ENCODE data around the gene ZCCHC7. TPM values are rescaled to one million over a fixed set of nuclear protein-coding genes. Genes with fewer than 3 reads are reported as not detected.

Gene ZCCHC7
- total RNA-seq, 1 donor = 25.0 TPM

DNA sequence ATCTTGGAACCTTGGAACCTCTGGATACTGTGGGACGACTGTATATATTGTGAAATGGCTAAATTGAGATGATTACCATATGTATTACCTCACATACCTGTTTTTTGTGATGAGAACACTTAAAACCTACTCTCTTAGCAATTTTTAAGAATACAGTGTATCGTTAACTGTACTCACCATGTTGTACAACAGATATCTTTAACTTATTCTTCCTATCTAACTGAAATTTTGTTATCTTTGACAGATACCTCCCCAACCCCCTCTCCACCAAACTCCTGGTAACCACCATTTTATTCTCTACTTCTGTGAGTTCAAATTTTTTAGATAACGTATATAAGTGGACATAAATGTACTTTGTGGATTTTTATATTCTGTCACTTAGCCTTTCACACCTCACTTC, 126.5 kb downstream of the ZCCHC7 start:
- H3K4me3 ChIP-seq (ENCODE audit: low read depth, low read length) = no peak overlapping the region
- no peak for DNase-seq (ENCODE audit: low read depth)
- TF ChIP-seq, protein P1, sequence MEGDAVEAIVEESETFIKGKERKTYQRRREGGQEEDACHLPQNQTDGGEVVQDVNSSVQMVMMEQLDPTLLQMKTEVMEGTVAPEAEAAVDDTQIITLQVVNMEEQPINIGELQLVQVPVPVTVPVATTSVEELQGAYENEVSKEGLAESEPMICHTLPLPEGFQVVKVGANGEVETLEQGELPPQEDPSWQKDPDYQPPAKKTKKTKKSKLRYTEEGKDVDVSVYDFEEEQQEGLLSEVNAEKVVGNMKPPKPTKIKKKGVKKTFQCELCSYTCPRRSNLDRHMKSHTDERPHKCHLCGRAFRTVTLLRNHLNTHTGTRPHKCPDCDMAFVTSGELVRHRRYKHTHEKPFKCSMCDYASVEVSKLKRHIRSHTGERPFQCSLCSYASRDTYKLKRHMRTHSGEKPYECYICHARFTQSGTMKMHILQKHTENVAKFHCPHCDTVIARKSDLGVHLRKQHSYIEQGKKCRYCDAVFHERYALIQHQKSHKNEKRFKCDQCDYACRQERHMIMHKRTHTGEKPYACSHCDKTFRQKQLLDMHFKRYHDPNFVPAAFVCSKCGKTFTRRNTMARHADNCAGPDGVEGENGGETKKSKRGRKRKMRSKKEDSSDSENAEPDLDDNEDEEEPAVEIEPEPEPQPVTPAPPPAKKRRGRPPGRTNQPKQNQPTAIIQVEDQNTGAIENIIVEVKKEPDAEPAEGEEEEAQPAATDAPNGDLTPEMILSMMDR (IDR thresholded peaks at IDR 0.05; ENCODE audit: insufficient read depth, low read depth, low read length) = no peak

DNA sequence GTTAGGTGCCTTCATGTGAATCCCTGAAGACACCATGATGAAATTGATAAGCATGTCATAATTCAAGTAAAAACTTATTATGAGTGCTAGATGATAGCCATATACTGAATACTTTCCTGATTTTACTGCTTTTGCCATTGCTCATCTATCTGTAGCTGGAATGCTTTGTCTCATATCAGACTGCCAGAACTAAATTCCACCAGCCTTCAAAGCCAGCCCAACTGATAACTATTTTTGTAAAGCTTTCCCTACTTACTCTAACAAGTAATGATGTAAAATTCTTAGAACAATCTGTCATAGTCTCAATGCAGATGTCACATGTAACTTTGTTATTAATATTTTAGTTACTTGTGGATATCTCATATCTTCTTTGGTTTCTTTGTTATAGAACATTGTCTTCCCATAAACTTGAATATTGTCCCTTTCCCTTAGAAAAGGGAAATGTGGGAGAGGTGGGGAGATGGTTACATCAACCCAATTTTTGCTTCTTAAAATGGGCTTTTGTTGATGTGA, 128.3 kb downstream of the ZCCHC7 start:
- H3K4me3 ChIP-seq (ENCODE audit: low read depth, low read length) = no peak overlapping the region
- DNase-seq (ENCODE audit: low read depth) = no peak
- TF ChIP-seq, protein P1 (IDR thresholded peaks at IDR 0.05; ENCODE audit: insufficient read depth, low read depth, low read length) = no peak

DNA sequence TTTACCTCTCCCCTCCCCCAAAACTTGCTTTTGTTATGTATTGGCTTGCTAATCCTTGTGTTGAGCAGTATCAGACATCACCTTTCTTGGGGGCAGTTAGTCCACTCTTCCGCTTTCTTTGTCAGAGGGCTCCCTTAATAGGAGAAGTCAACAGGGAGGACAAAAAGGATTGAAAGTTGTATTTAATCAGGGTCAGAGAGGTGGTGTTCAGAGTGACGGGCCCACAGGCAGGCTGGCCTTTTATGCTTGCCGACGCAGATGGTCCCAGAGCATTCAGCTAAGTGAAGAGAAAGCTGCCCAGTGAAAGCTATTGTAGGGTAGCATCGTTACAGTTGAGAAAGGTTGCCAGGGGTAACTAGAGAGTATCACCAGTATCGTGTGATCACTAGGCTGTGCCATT, 131.1 kb downstream of the ZCCHC7 start:
- H3K4me3 ChIP-seq (ENCODE audit: low read depth, low read length) = no peak overlapping the region
- DNase-seq (ENCODE audit: low read depth) = no peak
- TF ChIP-seq, protein P1 (IDR thresholded peaks at IDR 0.05; ENCODE audit: insufficient read depth, low read depth, low read length) = no peak

DNA sequence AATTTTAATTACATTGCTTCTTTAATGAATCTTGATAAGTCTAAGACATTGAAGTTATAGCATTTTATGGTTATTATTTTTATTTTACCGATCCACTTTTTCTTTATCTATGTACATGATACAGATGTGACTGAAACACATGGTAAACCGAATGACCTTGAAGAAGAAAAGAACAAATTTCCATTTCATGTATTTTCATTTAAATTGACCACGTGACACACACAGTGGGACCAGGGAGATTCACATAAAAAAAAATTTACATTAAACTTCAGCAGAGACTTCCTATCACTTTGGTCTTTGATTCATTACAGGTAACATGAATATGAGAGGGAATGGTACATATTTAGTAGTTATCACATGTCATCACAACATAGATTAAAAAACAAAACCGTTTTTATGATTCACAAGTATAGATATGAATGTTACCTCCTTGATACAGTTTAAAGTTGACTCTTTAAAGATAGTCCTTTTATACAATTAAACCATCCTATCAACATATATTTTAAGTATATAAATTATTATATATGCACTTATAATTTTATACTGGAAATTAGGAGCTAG, 133.1 kb downstream of the ZCCHC7 start:
- no peak for DNase-seq (ENCODE audit: low read depth)
- no peak overlapping the region for H3K4me3 ChIP-seq (ENCODE audit: low read depth, low read length)
- TF ChIP-seq, protein P1 (IDR thresholded peaks at IDR 0.05; ENCODE audit: insufficient read depth, low read depth, low read length) = no peak

DNA sequence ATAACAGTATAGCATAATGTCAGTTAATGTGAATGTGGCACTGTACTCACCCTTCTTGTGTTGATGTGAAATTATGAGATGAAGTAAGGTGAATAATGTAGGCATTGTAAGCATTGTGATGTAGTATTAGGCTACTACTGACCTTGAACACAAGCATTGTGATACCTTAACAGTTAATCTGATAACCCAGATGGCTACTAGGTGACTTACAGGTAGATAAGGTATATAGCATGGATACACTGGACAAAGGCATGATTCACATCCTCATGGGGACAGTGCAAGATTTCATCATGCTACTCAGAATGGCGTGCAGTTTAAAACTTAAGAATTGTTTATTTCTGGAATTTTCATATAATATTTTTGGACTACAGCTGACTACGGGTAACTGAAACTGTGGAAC, 134.8 kb downstream of the ZCCHC7 start:
- no peak overlapping the region for H3K4me3 ChIP-seq (ENCODE audit: low read depth, low read length)
- TF ChIP-seq, protein P1 (IDR thresholded peaks at IDR 0.05; ENCODE audit: insufficient read depth, low read depth, low read length) = no peak
- no peak for DNase-seq (ENCODE audit: low read depth)

DNA sequence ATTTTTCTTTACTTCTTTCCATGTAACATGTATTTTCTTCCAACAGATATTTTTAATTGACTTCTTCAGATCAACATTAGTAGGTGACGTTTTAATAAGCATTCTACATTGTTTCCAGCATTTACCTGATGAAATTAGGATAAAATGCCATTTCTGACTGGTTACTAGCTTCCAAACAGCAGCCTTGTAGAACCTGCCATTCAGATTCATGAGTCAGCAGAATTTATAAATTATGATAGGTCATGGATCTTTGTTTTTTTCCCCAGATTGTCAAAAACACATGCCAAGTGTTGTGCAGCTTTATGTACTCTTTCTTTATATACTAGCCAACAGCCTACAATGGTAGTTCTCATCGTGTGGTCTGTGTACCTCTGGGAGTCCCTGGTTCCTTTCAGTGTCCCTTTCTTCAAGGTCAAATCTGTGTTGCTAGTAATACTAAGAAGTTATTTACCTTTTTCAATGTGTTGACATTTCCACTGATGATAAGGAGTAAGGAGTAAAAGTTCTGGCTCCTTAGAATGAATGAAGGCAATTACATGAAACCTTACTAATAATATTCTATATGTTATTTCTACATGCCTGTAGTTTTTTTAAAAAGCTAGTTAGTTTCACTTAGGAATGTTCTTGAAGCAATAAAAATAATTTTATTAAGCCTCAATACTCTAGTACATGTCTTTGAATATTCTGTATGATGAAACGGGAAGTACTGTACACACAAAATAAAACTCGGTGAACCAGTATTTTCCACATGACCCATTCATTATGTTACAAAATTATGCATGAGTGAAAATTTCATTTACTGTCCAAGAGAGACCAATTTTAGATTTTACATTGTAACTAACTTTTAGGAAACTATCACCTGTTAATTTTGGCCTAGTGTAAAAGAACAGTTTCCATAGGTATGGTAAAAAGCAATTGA, 135.8 kb downstream of the ZCCHC7 start:
- TF ChIP-seq, protein P1 (IDR thresholded peaks at IDR 0.05; ENCODE audit: insufficient read depth, low read depth, low read length) = no peak
- H3K4me3 ChIP-seq (ENCODE audit: low read depth, low read length) = no peak overlapping the region
- no peak for DNase-seq (ENCODE audit: low read depth)

Measured in fibroblast of villous mesenchyme (primary cell).